H1 (cell line): Measurements from ENCODE around the gene PIGL. TPM values are rescaled to one million over a fixed set of nuclear protein-coding genes. Genes with fewer than 3 reads are reported as not detected.

Experiments used
- CTCF ChIA-PET: fragments of 300-600 bp; sonication (Branson Sonifier 250); formaldehyde crosslinking; loops from one replicate; lab custom pipeline; 2021; ENCODE audit not compliant: partially characterized antibody; lab: Charles Lee
- POLR2A ChIA-PET: fragments of 300-600 bp; sonication (Branson Sonifier 250); formaldehyde crosslinking; loops from one replicate; lab custom pipeline; 2021; ENCODE audit warnings: inconsistent platforms; ENCODE audit not compliant: partially characterized antibody; lab: Charles Lee
- DNase-seq, 2 experiments: peaks; one replicate each; pipeline versions ENCODE4 v3.0.0 to v3.0.0-alpha.2; 2010 to 2022; ENCODE audit warnings: low spot score in 2 of 2, low read depth in 1 of 2, mixed read lengths in 1 of 2
- FAIRE-seq: peaks from 2 replicates; lab custom pipeline; 2011; peaks lifted over from hg19 to GRCh38; lab: Jason Lieb, UNC
- H2AFZ ChIP-seq: 2 replicates; pipeline ENCODE4 v1.8.1; 2012; ENCODE audit warnings: low read length, inconsistent platforms
- H2AK5ac ChIP-seq: 2 replicates; pipeline ENCODE4 v1.6.1; 2013; ENCODE audit warnings: low read depth, low read length
- H2BK120ac ChIP-seq: replicated peaks from 2 replicates; pipeline ENCODE3; 2013; ENCODE audit warnings: low read depth, low read length, inconsistent platforms
- H2BK12ac ChIP-seq: 2 replicates; pipeline ENCODE4 v1.6.1; 2013; ENCODE audit warnings: low read depth, low read length
- H2BK15ac ChIP-seq: 2 replicates; pipeline ENCODE4 v1.6.1; 2013; ENCODE audit warnings: low read length
- H2BK20ac ChIP-seq: 2 replicates; pipeline ENCODE4 v1.6.1; 2013; ENCODE audit warnings: low read length
- H2BK5ac ChIP-seq: 2 replicates; pipeline ENCODE4 v1.6.1; 2013; ENCODE audit warnings: low read depth, low read length
- H3K14ac ChIP-seq: 2 replicates; pipeline ENCODE4 v1.6.1; 2013; ENCODE audit warnings: inconsistent platforms; ENCODE audit not compliant: insufficient read length
- H3K18ac ChIP-seq: 2 replicates; pipeline ENCODE4 v1.6.1; 2013; ENCODE audit warnings: low read length; ENCODE audit errors: extremely low read depth
- H3K23ac ChIP-seq: 2 replicates; pipeline ENCODE4 v1.6.1; 2013; ENCODE audit warnings: inconsistent platforms; ENCODE audit not compliant: insufficient read length
- H3K23me2 ChIP-seq: 2 replicates; pipeline ENCODE4 v1.6.1; 2013; ENCODE audit warnings: low read depth, low read length
- H3K27ac ChIP-seq: 2 replicates; pipeline ENCODE4 v1.6.1; 2011; ENCODE audit warnings: low read depth, low read length, inconsistent platforms
- H3K27me3 ChIP-seq, 4 experiments: replicated peaks in 1 of 4; 1 replicate in 1 of 4; 2 replicates in 3 of 4; pipeline versions ENCODE4 v1.6.1 to v1.8.1; 2011 to 2013; ENCODE audit warnings: low read length in 3 of 4, mild to moderate bottlenecking in 3 of 4, inconsistent platforms in 2 of 4, mixed read lengths in 2 of 4, moderate library complexity in 1 of 4; ENCODE audit not compliant: control insufficient read depth in 3 of 4, insufficient read depth in 3 of 4; ENCODE audit errors: extremely low read depth in 1 of 4
- H3K36me3 ChIP-seq, 4 experiments: 2 replicates each; pipeline versions ENCODE4 v1.6.1 to v1.8.1; 2011 to 2013; ENCODE audit warnings: mild to moderate bottlenecking in 4 of 4, low read length in 3 of 4, moderate library complexity in 2 of 4, control low read depth in 1 of 4, inconsistent platforms in 1 of 4; ENCODE audit not compliant: insufficient read depth in 4 of 4, control insufficient read depth in 2 of 4
- H3K4ac ChIP-seq: replicated peaks from 2 replicates; pipeline ENCODE3; 2013; ENCODE audit warnings: low read length, low read depth, mixed read lengths, inconsistent platforms; ENCODE audit not compliant: insufficient read length
- H3K4me1 ChIP-seq, 4 experiments: replicated peaks in 1 of 4; 1 replicate in 1 of 4; 2 replicates in 3 of 4; pipeline versions ENCODE4 v1.6.1 to v1.8.1; 2011 to 2013; ENCODE audit warnings: low read length in 3 of 4, inconsistent platforms in 2 of 4, mixed read lengths in 1 of 4; ENCODE audit not compliant: insufficient read depth in 4 of 4, control insufficient read depth in 3 of 4
- H3K4me2 ChIP-seq, 2 experiments: 2 replicates each; pipeline versions ENCODE4 v1.6.1 to v1.8.1; 2011 to 2013; ENCODE audit warnings: low read depth in 2 of 2, low read length in 2 of 2, control low read depth in 1 of 2, inconsistent platforms in 1 of 2, mild to moderate bottlenecking in 1 of 2; ENCODE audit not compliant: insufficient read depth in 1 of 2
- H3K4me3 ChIP-seq, 4 experiments: fragments of 200-600, 300-600 bp in 1 of 4; sonication (generic), shearing (Covaris generic), sonication (Bioruptor Twin) in 1 of 4; 2 replicates each; pipeline versions ENCODE4 v1.5.1 to v1.8.1; 2011 to 2016; ENCODE audit warnings: low read length in 4 of 4, low read depth in 3 of 4, control low read depth in 2 of 4, inconsistent platforms in 2 of 4, mild to moderate bottlenecking in 2 of 4, mixed read lengths in 1 of 4, moderate library complexity in 1 of 4; ENCODE audit not compliant: insufficient read depth in 2 of 4; ENCODE audit errors: extremely low read depth in 1 of 4
- H3K56ac ChIP-seq: replicated peaks from 2 replicates; pipeline ENCODE3; 2013; ENCODE audit warnings: low read depth, mild to moderate bottlenecking, mixed read lengths, low read length, inconsistent platforms; ENCODE audit not compliant: insufficient read length
- H3K79me1 ChIP-seq: 2 replicates; pipeline ENCODE4 v1.6.1; 2013; ENCODE audit warnings: low read depth, low read length, control low read depth
- H3K79me2 ChIP-seq, 2 experiments: 2 replicates each; pipeline versions ENCODE4 v1.6.1 to v1.8.1; 2012 to 2013; ENCODE audit warnings: low read length in 2 of 2, mild to moderate bottlenecking in 2 of 2, inconsistent platforms in 1 of 2; ENCODE audit not compliant: insufficient read depth in 2 of 2, control insufficient read depth in 1 of 2
- H3K9ac ChIP-seq, 4 experiments: replicated peaks in 1 of 4; 1 replicate in 1 of 4; 2 replicates in 3 of 4; pipeline versions ENCODE4 v1.6.1 to v1.8.1; 2011 to 2013; ENCODE audit warnings: low read depth in 3 of 4, low read length in 3 of 4, control low read depth in 2 of 4, mild to moderate bottlenecking in 2 of 4, moderate library complexity in 2 of 4, inconsistent platforms in 1 of 4; ENCODE audit errors: extremely low read depth in 1 of 4
- H3K9me3 ChIP-seq, 2 experiments: 2 replicates each; pipeline versions ENCODE4 v1.6.1 to v1.8.1; 2012 to 2013; ENCODE audit warnings: mild to moderate bottlenecking in 2 of 2, moderate library complexity in 2 of 2, control low read depth in 1 of 2, inconsistent platforms in 1 of 2, low read depth in 1 of 2, low read length in 1 of 2, mixed read lengths in 1 of 2; ENCODE audit not compliant: insufficient read depth in 2 of 2
- H4K20me1 ChIP-seq, 2 experiments: replicated peaks in 1 of 2; 2 replicates each; pipeline versions ENCODE3 to v1.8.1; 2011 to 2013; ENCODE audit warnings: inconsistent platforms in 2 of 2, low read length in 2 of 2, mild to moderate bottlenecking in 1 of 2; ENCODE audit not compliant: insufficient read depth in 2 of 2, control insufficient read depth in 1 of 2
- H4K5ac ChIP-seq: 2 replicates; pipeline ENCODE4 v1.6.1; 2013; ENCODE audit warnings: low read length, low read depth, mixed read lengths, inconsistent platforms; ENCODE audit not compliant: insufficient read length
- H4K8ac ChIP-seq: 2 replicates; pipeline ENCODE4 v1.8.0; 2013; ENCODE audit warnings: mild to moderate bottlenecking, moderate library complexity, low read length, inconsistent platforms; ENCODE audit not compliant: insufficient read depth; ENCODE audit errors: extremely low read depth
- H4K91ac ChIP-seq: replicated peaks from 2 replicates; pipeline ENCODE3; 2013; ENCODE audit warnings: low read length, mixed read lengths, inconsistent platforms; ENCODE audit not compliant: insufficient read length
- EGR1 ChIP-seq: IDR thresholded peaks from 2 replicates; pipeline ENCODE4 v1.6.1; 2011; ENCODE audit warnings: low read depth, low read length, borderline replicate concordance
- SP1 ChIP-seq: IDR thresholded peaks from 2 replicates; pipeline ENCODE4 v1.6.1; 2011; ENCODE audit warnings: low read depth, low read length
- WGBS, 2 experiments: shearing (Covaris generic) in 1 of 2; methylation state at CpG; one replicate each; pipeline versions ENCODE4 v1.1.6 to v1.1.7; 2013 to 2015; ENCODE audit warnings: low lambda C conversion rate in 2 of 2, mixed read lengths in 2 of 2, inconsistent platforms in 1 of 2, low coverage in 1 of 2, missing lambda C conversion rate in 1 of 2; ENCODE audit not compliant: insufficient replicate concordance in 2 of 2, insufficient coverage in 1 of 2, insufficient read length in 1 of 2; ENCODE audit errors: extremely low coverage in 1 of 2, missing lambda C conversion rate in 1 of 2; 5-methylcytosine and 5-hydroxymethylcytosine counted together
- polyA plus RNA-seq, 7 experiments: library from polyadenylated mRNA; depleted of rRNA in 3 of 7; stranded (reverse) in 5 of 7; unstranded in 2 of 7; fragments of >200 nt in 5 of 7; fragments of 200-250 nt in 2 of 7; gene quantifications; 1 replicate in 5 of 7; 2 replicates in 1 of 7; 4 replicates in 1 of 7; pipeline versions ENCODE4 v1.2.1 to v1.2.3, GENCODE V29; 2011 to 2013; ENCODE audit warnings: missing spikeins in 2 of 7, mixed read lengths in 2 of 7
- total RNA-seq: library from RNA; stranded (reverse); fragmentation: NEBNext Ultra II Directional; extraction: Animal tissue kit (Norgen Biotek cat#: 25700); gene quantifications from 2 replicates; pipeline ENCODE4 v1.2.1, GENCODE V29; 2021

PIGL gene
- total and polyA plus RNA-seq, 2 of the 8 experiments (the other 6 are each of a cell fraction or from before 2014, with no cell fraction given): 28.4 to 30.8 TPM

GRCh38 chr17:16371742-16372141 lies 154.7 kb downstream of the PIGL start:
- Histone ChIP-seq H3K14ac (no peak overlapping the region), H3K27ac (no peak overlapping the region), H2BK120ac (no peak overlapping the region), H4K91ac (no peak overlapping the region), H3K56ac (no peak overlapping the region), H3K4ac (no peak overlapping the region), H2BK20ac (no peak overlapping the region), H3K4me1 (no peaks in the 10 kb centered on the region), H4K20me1 (no peaks in the 10 kb centered on the region), H2BK15ac (no peak overlapping the region), H2BK12ac (no peak overlapping the region), H3K4me2 (no peak overlapping the region), H4K5ac (no peak overlapping the region), H2AFZ (no peak overlapping the region), H3K23me2 (no peaks in the 10 kb centered on the region), H3K79me2 (no peaks in the 10 kb centered on the region), H3K79me1 (no peaks in the 10 kb centered on the region), H3K9ac (no peak overlapping the region), H2AK5ac (no peak overlapping the region), H3K23ac (no peak overlapping the region), H3K4me3 (no peak overlapping the region), H3K36me3 (no peaks in the 10 kb centered on the region), H4K8ac (no peak overlapping the region), H2BK5ac (no peak overlapping the region), H3K18ac (no peak overlapping the region), H3K27me3 (no peaks in the 10 kb centered on the region), H3K9me3 (no peaks in the 10 kb centered on the region)
- FAIRE-seq: no peak
- CTCF ChIA-PET: interaction anchor here (0.6 to 2.2 kb wide), 2 partner anchors 8 to 69 kb away, joined by 3 to 23 read pairs; no protein-coding TSS in a partner anchor
- DNase-seq: no peak
- POLR2A ChIA-PET: interaction anchor here (1.2 to 1.5 kb wide), 3 partner anchors 9 to 64 kb away, joined by 3 to 6 read pairs (median 4); partner anchors contain the start of gene UBB
- WGBS, 2 experiments: 91% methylated on average over 5 of the region's 5 CpGs; no CpG with 5 or more reads in 1 of the 2 experiments
- TF ChIP-seq SP1 (no peak), EGR1 (no peak)
